ENCODE data around the gene PSMB5.
A peak's percentile ranks its signal among the peaks of the same experiment; 100 is the strongest.

The PSMB5 gene

DNA sequence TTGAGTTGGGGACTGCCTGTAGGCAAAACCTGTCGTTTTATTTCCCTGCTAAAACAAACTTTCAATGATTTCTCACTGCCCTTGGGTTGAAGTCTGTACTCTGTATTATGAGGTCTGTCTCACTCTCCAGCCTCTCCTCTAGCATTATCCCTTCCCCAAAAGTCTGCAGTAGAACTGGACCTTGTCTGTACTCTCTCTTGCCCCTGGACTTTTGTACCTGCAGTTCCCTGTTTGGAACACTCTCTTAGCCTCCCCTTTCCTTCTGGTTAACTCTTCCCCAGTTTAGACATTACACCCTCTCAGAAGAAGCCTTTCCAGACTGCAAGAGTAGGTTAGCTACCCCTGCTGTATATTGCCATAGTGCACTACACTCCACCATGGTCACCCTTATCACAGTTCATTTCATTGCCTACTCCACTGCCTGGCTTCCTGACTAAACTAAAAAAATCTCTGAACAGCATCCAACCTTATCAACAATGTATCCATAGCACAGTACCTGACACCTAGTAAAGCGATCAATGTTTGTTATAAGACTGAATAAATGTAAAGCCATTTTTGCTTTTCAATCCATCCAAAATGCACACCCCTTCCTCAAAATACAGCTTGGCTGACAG lies 48.7 kb downstream of the PSMB5 start:
- no peak for DNase-seq

DNA sequence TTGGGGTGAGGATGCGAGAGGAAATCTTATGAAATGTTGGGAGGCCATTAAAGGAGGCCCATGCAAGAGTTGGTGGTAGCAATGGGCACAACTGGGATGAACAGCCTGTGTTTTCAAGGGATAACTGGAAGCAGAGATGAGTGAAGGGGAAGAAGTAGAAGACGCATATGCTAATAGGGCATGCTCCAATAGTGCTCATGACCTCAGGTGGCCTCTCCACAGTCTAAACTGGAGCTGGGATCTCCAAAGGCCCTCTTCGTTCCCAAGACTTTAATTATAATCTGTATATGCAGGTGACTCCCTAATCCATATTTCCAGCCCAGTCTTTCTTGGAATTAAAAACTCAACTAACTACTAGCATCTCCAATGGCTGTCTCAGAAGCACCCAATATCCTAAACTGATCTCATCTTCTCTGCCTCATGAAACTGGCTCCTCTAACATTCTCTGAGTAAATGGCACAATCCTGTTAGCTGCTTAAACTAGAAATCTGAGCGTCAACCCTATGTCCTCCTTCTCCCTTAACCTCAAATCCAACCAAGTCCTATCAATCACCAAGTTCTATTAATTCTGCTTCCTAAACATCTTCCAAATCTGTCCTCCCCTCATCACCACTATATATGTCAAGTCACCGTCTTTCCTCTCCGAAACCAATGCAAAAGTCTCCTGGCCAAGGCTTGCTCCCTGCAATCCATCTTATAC lies 49.6 kb downstream of the PSMB5 start:
- DNase-seq: no peak

DNA sequence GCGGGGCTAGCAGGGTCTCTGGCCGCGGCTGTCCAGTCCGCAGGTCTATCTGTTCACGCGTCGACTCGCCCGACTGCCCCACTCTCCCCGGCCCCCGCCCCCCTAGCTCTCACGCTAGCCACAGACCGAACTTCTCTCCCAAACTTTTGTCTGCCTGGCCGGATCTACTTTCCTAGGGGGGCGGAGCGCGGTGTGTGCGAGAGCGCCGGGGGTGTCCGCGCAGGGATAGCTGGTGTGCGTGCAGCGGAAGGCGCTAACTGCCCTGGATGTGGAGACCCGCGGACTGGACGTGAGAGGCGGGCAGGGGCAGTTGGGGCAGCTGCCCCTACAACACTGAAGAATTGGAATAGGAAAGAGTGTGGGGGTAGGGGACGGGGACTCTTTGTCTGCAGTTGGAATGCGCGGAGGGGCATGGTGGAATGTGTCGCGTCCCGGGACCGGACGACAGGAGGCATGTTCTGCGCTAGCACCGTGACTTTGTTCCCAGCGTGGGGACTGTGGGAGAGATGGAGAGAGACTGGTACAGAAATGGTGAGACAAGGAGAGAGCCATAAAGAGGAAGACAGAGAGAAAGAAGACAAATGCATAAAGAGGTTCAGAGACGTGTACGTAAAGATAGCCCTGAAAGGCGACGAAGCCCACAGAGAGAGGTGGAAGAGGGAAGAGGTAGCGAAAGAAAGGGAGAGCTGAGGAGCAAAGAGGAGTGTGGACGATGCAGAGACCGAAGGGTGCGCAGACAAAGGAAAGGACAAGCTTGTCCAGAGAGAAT lies 52.0 kb downstream of the PSMB5 start, which contains the start of gene AJUBA:
Gene AJUBA (minus strand): TSS at position 75 of the 769 bp plus-strand sequence. CDS start 285 bp downstream, outside the sequence.
- DNase-seq: peak; percentile 97

DNA sequence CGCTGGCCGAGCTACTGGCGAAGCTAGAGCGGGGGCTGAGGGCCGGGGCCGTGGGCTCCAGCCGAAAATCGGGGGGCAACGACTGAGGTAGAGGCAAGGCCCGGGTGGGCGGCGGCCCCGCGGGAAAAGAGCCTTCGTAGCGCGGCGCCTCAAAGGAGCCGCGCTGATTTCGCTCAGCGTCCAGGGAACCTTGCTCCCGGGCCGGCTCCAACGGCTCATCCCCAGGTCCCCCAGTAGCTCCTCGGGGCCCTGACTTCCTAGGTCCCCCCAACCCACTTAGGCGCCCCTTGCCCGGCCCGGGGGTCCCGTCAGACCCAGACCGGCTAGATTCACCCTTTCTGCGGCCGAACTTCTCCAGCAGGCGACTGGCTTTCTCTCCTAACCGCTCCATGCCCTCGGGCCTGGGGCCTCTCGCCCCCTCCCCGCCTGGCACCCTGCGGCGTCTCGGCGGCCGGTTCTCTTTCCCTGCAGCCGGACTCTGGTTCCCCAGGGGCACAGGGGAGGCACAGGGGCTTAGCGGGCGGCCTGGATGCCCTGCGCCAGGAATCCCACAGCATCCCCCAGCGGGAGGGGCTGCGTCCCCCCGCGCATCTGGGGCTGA lies 52.7 kb downstream of the PSMB5 start:
- no peak for DNase-seq

DNA sequence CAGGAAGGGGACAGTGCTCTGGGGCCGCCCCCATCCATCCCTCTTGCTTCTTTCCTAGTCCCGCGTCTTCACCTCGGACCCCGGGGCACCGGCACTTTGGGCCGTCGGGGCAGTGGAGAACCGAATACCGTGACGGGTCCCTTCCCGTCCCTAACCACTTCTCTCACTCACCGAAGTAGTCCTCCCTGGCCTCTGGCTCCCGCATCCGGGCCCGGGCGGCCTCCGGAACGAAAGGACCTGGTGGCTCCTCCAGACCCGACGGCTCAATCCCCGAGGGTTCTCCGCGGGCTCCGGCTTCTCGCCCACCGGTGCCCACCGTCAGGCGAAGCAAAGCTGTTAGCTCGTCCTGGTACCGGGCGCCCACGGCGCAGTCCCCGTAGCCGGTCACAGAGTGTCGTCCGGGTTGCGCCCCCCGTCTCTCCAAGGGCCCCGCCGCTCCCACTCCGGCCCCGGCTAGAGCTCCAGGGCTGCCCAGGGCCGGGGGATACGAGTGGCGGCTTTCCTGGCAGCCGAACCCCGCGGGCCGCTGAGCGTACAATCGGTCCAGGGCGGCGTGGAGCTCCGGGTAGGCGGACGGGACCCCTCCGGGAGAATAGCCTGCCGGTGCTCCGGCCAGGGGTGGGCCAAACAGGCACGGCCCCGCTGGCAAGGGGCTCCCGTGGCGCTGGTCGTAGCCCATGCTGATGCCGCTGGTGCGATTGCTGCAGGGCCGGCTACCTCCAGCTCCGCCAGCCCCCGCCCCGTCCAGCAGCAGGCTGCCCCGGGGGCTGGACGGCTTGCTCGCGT lies 53.4 kb downstream of the PSMB5 start:
- no peak for DNase-seq

DNA sequence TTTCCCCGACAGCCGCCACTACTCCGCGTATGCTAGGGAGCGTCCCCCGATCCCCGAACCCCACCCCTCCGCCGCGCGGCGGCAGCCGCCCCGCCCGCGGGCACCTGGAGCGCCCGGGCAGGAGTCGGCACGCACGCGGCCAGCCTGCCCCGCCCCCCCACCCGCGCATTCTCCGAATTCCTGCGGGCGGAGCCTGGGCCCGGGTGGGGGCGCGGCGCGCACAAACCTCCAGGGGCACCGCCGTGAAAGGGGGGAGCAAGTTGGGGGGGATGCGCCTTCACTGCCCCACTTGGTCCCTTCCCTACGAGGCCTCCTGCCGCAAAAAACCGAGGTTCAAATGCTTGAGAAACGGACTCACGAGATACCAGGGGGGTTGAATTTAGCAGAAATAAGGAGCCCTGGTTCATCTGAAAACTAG lies 54.0 kb downstream of the PSMB5 start:
- DNase-seq: peak; percentile 72

DNA sequence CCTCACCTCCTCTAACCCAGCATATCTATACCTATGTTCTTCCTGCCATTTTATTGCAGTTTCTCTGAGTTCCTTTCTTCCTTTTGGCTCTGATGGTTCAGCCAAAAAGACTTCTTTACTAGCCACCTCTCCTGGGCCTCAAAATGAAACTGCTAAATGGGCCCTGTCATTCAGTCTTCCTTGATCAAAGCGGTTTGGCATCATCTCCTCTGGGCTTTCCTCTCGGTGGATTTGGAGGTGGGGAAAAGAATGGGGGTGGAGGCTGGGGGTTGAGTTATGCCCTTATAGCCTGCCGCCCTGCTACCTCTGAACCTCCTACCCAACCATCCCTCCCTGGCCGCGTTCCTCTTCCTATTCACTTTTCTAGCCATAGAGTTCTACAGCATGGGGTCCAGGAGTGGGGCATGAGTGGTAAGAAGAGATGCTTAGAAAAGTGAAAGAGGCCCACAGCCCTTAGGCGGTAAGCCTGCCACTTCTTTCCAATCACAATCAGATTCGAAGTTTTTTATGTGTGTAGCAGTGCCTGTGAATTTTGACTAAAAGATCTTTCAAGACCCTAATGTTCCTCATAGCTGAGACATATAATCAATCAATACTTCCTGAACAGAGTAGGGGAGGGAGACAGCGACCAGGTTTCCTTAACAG lies 54.8 kb downstream of the PSMB5 start:
- no peak for DNase-seq

DNA sequence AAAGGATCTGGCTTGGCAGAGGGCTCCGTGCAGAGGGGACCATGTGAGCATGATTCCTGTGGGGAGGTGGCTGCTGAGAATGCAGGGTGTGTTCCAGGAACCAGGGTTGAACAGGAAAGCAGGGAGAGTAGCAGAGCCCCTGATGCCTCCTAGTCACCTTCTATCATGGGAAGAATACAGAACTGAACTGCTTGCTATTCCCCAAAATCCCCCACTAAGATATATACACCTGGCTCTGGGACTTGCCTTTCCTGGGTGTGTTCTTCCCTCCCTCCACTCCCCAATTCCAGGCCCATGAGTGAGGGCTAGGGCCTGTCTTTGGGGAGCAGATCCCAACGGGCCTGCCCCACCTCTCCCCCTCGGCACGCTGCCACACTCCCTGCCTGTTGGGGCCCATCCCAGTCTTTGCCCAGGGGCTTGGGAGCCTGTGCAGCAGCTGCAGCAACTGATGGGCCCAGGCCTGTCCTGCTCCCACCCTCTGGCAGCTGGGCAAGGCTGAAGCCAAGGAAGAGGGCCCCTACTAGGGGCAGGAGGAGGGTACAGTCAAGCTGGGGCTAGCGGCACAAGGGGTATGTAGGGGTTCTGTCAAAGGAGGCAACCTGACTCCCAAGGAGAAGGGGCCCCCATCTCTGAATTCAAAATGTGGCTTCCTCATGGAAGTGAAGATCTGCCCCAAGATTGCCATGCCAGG lies 55.6 kb downstream of the PSMB5 start:
- no peak for DNase-seq

DNA sequence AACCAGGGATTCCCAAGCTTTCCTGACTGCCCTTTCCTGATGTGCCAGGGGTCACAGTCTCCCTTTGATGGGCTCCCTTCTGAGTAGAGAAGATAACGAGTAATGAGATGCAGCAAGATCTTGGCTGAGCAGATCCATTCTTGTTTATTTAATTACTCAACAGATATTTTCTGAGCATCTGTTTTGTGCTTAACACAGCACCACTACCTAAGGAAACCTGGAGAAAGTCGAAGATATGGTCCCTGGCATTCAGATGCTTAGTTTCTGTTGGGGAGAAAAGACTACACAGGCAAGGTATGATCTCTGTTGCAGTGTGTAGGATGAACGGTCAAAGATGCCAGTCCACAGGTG lies 56.2 kb downstream of the PSMB5 start:
- no peak for DNase-seq

DNA sequence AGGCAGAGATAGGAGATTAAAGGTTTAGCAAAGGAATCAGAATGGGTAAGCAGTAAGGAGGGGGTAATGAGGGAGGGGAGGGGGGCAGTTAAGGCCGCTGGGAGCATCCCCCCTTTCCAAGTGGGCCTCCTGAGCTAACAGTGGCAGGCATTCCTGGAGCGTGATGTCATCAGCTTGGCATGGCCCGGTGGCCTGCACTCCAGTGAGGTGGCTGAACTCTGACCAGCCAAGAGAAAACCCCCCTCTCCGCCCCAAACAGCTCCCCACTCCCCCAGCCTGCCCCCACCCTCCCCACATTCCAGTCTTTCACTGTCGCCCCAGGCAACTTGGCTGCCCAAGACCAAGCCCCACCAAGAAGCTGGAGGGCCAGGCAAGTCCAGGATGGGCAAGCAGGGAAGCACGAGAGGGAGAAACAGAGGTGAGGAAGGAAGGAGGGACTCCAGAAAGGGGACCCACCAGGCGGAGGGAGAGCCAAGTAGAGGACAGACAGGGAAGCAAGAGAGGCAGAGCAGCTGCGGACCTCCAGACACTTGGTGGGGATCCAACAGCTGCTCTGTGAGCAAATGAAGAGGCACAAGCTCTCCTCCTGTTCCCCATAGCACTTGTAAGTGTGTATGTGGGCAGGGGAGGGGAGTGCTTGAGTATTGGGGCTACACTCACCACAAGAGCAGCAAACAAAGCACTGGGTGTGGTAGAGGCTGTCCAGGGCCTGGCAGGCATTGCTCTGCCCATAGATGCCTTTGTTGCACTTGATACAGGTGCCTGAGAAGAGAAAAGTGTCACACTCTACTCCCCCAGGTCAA lies 56.8 kb downstream of the PSMB5 start:
- peak; percentile 88 for DNase-seq

DNA sequence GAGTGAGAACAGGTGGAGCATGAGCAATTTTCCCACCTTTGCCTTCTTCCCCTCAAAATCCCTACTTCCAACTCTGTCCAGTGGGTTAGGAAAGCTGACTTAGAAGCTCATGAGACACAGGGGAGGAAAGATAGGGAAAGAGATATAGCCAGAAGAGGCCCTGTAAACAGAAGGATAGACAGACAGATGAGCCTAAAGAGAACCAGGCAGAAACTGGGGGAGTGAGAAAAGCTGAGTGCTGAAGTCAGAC lies 57.3 kb downstream of the PSMB5 start:
- DNase-seq: no peak

DNA sequence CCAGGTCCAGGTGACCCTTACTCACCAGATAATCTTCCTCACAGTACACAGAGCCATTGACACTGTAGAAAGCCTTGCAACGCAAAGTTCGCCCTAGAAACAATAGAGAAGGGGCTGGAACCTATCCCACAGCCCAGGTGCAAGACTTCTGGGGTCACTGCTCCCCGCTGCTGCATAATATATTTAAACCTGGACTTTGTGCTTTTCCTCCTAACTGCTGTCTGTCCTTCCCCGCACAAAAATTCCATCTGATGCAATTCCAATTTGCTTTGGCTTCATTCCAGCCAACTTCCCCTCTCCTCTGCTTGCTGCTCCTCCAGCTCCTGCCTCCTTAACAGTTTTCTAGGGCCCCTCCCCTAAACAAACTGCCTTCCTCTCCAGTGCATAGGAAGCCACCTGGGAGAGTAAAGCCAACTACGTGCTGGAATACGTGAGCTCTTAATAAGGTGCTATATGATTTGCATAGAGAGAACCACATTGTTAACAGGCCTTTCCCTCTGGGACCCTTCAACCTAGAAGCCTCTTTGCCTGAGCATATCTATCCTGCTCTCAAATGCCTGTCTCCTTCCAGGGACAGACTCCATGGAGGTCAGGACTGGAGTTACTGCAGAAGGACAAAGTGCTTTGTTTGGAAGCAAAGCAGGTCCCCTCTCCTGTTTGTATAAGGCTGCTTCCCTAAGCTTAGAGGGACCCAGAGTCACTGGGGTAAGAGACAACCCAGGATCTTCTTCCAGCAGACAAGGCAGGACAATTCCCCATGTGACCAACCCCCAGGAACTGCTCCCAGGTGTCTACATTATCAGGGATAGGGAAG lies 57.9 kb downstream of the PSMB5 start:
- DNase-seq: peak; percentile 79
